HL-60 (cell line): ENCODE data around the gene GFPT2.

Experiments
- POLR2AphosphoS5 ChIP-seq: IDR thresholded peaks from 2 replicates; pipeline ENCODE4 v1.6.1; 2012; ENCODE audit warnings: low read depth
- TF ChIP-seq, protein P1 (sequence below): IDR thresholded peaks from one replicate; pipeline ENCODE4 v1.5.1; 2011; ENCODE audit warnings: low read length, control low read depth, inconsistent platforms; ENCODE audit not compliant: insufficient read depth

DNA sequence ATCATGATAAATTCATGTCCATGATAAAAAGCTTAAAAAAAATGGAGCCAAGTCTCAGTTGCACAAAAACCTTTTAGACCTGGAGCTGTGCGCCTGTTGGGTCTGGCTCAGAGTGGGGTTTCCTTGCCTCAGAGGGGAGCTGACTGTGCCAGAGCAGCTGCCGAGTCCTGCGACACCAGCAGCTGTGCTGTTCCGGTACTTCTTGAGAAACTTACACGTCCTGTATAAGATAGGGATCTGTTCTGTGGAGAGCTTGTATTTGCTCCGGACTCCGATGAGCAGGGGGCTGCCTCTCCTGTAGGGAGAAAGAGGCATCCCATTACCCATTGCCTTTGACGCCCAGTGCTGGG is 28.6 kb downstream of the GFPT2 start:
- TF ChIP-seq, protein P1, sequence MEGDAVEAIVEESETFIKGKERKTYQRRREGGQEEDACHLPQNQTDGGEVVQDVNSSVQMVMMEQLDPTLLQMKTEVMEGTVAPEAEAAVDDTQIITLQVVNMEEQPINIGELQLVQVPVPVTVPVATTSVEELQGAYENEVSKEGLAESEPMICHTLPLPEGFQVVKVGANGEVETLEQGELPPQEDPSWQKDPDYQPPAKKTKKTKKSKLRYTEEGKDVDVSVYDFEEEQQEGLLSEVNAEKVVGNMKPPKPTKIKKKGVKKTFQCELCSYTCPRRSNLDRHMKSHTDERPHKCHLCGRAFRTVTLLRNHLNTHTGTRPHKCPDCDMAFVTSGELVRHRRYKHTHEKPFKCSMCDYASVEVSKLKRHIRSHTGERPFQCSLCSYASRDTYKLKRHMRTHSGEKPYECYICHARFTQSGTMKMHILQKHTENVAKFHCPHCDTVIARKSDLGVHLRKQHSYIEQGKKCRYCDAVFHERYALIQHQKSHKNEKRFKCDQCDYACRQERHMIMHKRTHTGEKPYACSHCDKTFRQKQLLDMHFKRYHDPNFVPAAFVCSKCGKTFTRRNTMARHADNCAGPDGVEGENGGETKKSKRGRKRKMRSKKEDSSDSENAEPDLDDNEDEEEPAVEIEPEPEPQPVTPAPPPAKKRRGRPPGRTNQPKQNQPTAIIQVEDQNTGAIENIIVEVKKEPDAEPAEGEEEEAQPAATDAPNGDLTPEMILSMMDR = no peak
- no peak for TF ChIP-seq POLR2AphosphoS5
